NCI-H1092 (cell line): ENCODE results near the gene FCN2.

Experiments
- DNase-seq: peaks from one replicate; lab custom pipeline; 2025; lab: John Stamatoyannopoulos, UW

Gene FCN2

DNA sequence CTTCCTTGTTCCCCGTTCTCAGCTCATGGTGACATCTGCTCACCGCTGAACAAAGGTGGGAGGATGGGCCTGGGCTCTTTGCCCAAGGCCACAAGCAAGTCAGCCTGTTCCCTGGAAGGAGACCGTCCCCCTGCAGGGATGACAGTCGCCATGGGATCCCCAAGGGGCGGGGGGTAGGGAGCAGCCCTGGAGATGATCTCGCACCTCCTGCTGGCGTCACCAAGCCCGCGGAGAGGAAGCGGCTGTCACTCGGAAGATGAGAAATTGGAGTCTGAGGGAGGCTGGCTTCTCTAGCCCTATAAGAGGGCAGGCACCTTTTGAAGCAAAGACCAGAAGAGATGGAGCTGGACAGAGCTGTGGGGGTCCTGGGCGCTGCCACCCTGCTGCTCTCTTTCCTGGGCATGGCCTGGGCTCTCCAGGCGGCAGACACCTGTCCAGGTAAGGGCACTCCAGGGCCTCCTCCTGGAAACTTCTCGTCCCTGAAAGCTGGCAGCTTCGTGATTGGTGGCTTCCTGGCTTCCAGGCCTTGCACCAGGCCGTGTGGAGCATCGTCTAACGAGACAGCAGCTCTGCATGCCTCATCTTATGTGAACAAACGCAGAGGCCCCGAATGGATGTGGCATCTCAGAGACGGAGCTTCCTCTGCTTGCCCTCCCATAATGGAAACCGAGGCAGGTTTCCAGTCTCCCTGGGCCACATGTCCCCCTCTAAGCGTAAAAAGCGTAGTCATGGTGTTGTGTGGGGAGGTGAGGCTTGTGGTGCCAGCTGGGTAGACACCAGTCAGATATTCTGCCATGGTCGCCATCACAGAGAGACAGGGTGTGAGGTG is at the start of gene FCN2:
Gene FCN2 (plus strand): TSS at position 327 of the 829 bp plus-strand sequence. CDS start 12 bp downstream, at position 339.
- no peak for DNase-seq

DNA sequence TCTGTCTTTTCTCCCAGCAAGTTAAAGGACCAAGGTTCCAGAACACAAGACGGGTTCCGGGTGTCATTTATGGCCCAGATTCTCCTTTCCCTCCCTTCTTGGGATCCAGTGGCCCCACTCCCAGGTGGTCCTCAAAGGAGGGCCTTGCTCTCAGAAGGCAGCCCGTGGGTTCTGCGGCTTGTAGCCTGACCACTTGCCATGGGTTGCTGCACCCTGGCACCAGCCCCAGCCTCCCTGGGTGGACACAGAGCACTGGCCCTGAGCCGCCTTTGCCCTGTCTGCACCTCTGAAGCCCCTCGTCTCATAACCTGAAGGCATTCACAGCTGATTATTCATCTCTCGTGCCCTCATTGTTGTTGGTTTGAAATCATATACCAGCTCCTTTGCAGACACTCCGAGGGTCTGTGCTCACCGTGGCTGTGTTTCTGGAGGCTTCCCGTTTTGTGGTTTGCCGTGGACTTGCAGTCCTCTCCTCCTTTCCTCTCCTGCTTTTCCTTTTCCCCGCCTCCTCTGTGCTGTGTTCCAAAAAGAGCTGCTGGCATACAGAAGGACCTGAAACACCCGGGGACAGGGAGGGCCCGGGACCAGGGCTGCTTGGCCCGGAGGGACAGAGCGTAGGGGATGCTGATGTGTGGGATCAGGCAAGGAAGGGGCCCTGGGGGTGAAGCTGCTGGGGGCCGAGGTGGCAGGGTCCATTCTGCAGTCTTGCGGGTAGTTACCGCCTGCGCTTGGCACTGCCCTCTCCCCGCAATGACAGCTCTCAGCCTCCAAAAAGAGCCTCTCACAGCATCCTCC is 49.5 kb upstream of the FCN2 start:
- no peak for DNase-seq

DNA sequence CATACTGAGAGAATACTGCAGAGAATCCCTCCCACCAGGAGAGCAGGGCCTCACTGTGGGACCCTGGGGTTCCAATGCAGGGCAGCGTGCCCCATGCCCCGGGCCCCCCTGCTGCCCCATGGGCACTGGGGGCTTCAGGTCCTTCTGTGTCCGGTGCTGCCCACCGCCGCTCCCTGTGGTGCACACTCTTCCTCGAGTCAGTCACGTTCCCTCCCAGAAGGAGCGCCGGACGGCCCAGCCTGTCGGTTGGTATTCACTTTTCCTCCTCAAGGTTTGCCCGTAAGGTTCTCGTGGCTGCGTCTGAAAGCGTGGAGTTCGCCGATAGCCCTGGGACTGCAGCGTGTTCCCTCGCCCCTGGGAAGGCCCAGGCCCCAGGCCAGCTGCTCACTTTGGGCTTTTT is 48.1 kb upstream of the FCN2 start:
- DNase-seq: no peak

DNA sequence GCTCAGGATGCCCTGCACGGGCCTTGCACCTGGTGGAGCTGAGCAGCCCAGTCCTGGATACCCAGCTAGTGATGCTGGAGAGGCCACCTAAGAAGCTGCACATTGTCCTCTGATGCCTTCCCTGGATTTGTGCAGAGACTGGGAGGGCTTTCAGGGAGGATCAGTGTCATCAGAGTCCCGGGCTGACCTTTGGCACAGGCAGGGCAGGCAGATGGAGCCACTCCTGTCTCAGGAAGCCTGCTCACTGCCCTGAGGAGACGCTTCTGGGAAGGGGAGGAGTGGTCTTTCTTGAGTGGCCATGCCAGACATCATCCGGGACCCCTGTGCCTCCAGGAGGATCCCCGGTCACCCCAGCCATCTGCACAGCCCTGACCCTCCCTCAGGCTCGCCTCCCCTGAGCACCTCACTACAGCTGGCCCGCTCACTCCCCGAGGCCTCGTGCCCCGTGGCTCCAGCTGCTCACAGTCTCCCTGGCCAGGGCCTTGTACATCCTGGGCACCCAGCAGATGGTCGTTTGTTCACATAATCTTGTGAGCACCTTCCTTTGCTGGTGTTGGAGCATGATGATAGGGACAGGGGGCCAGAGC is 47.2 kb upstream of the FCN2 start:
- DNase-seq: no peak

DNA sequence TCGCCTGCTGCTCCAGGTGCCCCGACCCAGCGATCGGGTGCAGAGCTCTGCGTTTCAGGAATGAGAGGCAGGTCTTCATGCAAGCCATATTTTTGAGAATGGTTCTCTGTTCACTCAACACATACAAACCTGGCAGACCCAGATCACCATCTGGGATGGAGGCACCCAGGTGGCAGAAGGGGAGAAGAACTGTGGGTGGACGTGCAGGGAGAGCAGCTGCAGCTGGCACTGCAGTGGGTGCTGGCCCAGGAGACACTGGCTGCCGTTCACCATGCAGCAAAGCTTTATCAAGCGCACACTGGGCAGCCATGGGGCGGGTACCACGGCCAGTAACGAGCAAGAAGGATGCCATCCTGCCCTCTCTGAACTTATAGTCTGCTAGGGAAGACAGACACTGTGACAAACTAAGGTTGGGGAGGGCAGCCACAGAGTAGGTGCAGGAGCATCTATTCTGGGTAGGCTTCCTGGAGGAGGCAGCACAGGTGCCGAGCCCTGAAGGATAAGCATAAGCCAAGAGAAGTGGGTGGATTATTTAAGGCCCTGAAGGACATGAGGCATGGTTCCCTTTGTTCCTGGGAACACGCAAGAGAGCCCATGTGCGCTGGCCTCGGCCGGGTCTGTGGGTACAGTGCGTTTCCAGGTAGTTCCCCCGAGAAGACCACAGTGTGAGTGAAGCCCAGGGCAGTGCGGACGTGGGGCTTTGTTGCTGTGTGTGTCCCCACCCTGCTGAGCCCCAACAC is 46.2 kb upstream of the FCN2 start:
- DNase-seq: no peak

DNA sequence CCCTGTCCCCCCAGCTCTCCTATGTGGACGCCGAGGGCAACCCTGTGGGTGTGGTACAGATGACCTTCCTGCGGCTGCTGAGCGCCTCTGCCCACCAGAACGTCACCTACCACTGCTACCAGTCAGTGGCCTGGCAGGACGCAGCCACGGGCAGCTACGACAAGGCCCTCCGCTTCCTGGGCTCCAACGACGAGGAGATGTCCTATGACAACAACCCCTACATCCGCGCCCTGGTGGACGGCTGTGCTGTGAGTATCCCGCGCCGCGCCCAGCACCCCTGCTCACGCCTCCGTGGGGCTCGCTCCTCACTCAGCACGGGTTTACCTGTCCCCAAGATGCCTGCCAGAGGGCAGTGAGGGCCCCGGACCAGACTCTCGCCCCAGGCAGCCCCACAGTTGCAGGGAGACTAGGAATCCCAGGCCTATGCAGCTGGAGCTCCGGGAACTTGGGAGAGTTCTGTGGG is 45.6 kb upstream of the FCN2 start:
- no peak for DNase-seq

DNA sequence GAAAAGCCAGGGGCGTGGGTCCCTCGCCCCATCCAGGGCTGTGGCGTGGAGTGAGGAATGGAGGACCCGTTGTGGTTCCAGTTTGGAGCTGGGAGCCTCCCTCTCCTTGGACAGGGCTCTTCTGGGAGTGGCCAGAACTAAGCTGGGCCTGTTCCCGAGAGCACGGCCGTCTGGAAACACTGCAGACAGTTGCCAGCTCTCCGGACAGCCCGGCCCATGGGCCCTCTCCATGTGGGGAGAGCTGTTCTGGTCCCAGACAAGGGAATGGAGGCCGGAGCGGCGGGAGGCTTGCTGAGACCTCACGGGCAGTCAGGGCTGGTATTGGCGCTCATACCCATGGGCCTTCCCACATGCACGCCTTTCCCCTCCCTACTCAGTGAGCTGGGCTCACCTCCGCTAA is 45.2 kb upstream of the FCN2 start:
- no peak for DNase-seq

DNA sequence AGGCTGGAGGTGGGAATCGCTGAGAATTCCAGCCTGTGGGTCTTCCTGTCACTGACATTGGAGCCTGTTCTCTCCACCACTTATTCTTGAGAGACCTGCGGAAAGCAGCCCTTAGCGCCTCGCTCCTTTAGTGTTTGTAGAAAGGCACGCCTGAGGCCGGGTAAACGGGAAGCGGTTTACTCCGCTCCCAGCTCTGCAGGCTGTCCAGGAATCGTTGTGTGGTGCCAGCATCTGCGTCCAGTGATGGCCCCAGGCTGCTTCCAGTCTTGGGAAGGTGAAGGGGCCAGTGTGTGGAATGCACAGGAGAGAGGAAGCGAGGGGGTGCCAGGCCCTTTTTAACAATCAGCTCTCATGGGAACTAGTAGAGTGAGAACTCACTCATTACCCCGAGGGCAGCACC is 44.6 kb upstream of the FCN2 start:
- DNase-seq: no peak

DNA sequence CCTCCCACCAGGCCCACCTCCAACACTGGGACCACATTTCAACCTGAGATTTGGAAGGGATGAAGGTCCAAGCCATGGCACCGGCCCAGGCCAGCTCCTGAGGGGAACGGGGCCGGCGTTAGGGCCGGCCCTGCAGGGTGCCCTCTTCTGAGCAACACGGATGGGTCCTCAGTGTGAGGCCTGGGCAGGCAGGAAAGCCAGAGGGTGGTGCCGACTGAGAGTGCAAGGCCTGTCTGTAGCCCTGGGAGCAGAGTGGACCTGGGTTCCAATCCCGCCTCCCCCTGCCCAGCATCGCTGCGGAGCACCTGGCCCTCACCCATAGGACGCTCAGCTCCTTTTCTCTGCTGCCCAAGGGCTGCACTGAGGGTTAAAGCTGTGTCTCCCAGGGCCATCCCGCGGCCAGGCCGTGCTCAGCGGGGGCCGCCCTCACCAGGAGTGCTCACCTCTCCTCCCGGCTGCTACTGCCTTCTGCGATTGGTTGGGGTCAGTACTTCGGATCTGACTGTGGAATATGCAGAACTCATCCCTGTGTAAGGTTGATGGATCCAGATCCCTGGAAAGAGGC is 44.1 kb upstream of the FCN2 start:
- DNase-seq: no peak

DNA sequence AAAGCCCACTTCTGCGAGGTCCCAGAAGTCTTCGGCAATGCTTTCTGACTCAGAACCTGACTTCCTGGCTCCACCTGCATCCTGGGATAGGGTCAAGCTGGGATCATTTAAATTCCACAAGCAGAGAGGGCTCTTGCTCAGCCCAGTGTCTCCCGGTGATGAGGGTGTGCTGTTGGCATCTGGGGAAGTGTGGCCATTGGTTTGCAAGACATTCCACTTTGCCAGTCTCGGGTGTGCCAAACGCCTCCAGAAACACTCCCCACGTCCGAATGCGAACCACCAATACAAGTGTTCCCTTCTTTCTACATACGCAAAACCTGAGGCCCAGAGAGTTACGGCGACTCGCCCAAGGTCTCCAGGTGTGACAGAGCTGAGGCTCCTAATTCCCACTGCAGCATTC is 43.1 kb upstream of the FCN2 start:
- no peak for DNase-seq

DNA sequence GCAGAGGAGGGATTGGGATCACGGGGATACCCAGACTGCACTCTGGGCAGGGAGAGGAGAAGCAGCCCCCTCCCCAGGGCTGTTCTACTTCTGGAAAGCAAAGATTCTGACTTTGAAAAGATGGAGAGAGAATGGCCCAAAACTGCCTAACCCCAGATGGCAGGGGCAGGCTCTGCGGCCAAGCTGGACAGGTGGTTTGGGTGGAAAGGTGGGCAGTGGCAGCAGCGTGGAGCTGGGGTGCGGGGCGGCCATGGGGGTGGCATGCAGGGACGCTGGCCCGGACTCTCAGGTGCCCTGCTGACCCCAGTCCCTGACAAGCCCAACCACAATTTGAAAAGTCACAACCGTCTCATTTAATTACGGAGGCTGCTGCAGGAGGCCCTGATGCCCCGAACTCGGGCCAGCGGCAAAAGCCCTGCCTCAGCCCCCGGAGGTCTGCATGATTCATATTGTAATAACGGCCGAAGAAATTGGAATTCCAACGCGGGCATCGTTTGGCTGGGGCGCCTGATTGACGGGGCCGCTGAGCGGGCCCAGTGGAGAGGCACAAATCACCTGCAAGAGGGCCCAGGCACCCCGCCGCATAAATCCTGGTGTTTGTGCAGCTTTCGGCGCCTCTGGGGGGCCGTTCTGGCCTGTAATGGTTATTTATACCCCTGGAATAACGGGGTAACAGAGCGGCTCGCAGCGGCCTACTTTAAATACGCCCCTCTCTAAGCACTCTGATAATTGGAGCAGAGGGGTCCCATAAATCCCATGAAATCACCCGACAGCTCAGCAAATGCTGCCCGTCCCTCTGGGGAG is 41.8 kb upstream of the FCN2 start:
- DNase-seq: no peak

DNA sequence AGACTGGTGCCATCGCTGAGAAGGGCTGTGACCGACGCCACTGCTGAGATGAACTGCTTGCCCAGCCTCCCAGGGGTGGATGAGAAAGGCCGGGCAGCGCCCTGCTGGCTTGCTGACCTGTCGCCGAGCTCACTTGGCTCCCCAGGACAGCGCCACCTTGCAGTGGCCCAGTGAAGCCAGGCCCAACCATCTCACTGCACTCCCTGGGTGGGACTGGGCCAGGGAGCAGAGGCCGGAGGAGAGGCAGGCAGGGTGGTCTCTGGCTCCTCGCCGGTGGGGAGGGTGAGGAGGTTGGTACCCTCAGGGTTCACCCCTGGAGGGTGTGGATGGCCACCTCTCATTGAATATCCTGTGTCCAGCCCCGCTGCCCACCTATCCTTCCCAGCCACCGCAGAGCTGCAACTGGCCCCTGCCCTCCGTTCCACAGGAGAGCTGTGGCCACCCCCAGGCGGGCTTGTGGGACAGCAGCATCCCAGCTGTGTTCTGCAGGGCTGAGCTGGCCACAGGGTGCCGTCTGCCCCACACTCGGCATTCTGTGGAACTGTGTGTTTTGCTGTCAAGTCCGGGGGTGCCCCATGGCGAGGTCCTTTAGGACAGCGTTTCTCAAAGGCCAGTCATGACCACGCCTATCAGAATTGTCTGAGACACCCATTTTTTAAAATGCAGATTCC is 41.0 kb upstream of the FCN2 start:
- no peak for DNase-seq

DNA sequence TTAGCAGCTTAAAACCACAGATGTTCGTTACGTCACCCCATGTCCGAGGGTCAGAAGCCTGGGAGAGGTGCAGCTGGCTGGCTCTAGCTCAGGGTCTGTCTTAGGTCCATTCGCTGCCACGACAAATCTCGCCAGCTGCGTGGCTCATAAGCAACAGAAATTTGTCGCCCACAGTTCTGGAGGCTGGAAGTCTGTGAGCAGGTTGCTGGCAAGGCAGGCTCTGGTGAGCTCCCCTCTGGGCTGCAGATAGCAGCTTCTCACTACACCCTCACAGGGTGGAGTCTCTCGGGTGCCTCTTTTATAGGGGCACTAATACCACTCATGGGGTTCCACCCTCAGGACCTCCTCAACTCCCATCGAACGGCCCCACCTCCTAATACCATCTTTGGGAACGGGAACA is 40.1 kb upstream of the FCN2 start:
- DNase-seq: no peak

DNA sequence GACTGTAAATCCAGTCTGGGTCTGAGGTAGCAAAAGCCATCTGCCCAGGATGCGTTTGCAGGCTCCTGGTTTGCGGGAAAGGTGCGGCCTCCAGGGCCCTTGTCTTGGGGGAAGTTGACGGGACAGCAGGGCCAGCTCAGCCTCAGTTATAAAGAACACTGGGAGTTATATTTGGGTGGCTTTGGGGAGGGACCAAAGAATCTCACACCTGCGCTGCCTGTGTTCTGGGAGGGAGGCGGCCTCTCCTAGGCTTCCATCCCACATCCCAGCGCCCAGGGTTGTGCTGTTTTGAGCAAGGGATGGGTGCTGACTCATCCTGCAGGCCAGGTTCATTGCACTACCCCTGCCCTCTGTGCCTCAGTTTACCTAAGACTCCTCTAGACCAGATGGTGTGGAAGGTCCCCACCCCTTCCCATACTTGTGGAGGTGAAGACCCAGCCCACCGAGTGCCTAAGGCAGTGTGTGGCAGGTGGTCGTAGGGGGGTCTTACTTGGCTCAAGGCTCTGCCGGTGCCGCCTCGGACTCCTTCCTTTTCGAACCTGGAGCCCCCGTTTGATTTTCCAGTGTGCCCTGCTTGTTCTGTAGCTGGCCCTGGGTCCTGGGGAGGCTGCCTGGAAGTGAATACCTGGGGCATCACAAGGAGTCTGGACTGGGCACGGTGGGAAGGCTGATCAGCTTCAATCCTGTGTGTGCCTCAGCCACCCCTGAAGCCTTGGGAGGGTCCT is 39.3 kb upstream of the FCN2 start:
- DNase-seq: no peak

DNA sequence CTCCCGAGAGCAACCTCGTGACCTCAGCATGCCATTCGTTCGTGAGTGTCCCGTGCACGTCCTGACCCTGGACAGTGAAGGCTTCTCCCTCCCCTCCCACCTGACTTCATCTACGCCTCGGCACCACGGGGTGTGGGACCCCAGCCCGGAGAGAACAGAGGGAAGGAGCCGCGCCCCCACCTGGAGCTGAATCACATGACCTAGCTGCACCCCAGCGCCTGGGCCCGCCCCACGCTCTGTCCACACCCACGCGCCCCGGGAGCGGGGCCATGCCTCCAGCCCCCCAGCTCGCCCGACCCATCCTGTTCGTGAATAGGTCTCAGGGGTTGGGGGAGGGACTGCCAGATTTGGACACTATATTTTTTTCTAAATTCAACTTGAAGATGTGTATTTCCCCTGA is 38.3 kb upstream of the FCN2 start:
- DNase-seq: no peak

DNA sequence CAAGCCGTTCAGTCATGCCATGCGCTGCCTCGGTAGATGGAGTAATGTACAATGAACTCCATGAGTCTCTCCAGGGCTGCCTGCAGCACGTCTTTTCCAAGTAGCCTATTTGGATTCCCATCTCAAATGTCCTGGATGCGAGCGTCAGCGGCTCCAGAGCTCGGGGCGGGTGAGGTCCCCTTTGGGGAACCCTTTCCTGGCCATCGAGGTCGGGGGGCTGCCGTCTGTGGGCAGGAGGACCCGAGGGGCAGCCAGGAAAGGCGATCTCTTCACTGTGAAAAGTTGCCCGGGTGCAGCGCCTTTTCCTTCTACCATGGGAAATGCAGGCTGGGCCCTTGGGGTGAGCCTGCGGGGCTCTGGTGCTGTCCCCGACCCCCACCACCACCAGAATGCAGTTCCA is 36.9 kb upstream of the FCN2 start:
- DNase-seq: no peak

DNA sequence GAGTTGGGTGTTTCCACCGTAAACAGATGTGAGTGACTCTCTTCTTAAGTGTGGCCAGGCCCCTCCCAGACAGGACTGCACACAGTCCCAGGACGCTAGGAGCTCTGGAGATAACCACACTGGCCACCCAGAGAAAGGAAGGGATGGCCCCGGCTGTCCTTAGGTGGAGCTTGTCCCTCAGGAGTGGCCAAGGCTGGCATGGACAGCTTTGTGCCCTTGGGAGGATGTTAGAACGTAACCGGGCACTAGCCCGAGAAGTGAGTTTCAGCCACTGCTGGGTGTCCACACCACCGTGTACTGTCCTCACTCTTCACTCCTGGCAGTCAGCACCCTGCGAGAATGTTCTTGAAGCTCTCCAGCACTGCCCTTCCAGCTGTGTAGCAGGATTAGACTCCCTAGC is 35.8 kb upstream of the FCN2 start:
- DNase-seq: no peak

DNA sequence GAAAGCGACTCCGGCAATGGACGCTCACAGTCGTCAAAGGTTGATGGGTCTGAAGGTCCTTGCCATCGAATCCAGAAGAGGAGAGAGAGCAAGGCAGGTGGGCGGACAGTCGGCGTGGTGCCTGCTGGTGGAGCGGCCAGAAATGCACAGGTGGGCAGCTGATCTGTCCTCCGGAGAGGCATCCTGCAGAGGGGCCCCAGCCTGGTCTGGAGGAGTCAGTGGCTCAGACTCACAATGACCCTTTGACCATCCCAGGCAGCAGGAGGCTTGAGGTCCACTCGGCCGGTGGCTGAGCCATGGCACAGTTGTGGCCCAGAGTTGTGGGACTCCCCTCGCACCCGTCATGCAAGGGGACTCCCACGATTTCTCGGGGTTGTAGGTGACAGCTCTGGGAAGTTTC is 34.4 kb upstream of the FCN2 start:
- no peak for DNase-seq

DNA sequence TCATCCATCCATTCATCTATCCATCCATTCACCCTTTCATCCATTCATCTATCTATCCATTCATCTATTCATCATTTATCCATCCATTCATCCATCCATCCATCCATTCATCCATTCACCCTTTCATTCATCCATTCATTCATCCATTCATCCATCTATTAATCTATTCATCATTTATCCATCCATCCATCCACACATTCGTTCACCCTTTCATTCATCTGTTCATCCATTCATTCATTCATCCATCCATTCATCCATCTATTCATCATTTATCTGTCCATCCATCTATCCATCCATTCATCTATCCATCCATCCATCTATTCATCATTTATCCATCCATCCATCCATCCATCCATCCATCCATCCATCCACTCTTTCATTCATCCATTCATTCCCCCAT is 33.9 kb upstream of the FCN2 start:
- no peak for DNase-seq

DNA sequence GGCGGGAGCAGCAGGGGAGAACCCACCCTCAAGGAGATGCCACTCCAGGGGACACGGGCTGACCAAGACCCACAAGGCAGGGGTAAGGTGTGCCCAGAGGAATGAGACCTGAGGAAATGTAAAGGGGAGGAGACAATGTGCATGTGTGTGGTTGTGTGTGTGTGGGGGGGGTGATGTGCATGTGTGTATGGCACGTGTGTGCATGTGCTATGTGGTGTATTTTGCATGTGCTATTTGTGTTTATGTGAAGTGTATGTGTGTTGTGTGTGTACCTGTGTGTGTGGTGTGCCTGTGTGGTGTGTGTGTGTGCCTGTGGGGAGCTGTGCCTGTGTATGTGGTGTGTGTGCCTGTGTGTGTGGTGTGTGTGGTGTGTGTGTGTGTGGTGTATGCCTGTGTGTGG is 33.5 kb upstream of the FCN2 start:
- DNase-seq: no peak
